Measurements from ENCODE around the gene GALNT16. TPM values are rescaled to one million over a fixed set of nuclear protein-coding genes. Genes with fewer than 3 reads are reported as not detected.
A peak's percentile ranks its signal among the peaks of the same experiment; 100 is the strongest.

The GALNT16 gene
- total RNA-seq, 4 donors from 2014 or later: 2.5 to 11.3 (median 2.8) TPM

DNA sequence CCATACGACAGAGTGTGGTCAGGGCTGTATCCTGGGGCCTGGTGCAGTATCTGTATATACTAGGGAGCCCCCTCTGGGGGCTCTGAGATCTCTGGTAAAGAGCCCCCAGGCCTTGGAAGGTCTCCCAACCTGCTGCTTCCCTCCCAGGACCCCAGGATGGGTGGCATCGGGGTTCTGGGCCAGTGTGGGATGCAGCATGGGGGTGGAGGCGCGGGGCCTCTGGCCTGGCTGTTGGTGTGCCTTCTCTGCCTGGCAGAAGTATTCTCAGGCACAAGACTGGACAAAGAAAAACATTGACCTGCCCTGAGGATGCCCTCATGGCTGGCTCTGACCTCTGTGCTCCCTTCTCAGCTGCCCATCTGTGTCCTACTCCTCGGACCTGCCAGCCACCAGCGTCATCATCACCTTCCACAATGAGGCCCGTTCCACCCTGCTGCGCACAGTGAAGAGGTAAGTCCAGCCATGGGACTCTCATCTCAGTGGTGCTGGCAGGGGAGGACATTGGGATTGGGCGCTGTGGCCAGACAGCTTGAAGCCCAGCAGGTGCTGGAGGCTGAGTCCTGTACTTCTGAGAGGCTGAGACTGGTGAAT lies 64.5 kb downstream of the GALNT16 start:
- TF ChIP-seq EP300 (IDR thresholded peaks at IDR 0.05; ENCODE audit: low read depth): no peak
- TF ChIP-seq, protein P1, sequence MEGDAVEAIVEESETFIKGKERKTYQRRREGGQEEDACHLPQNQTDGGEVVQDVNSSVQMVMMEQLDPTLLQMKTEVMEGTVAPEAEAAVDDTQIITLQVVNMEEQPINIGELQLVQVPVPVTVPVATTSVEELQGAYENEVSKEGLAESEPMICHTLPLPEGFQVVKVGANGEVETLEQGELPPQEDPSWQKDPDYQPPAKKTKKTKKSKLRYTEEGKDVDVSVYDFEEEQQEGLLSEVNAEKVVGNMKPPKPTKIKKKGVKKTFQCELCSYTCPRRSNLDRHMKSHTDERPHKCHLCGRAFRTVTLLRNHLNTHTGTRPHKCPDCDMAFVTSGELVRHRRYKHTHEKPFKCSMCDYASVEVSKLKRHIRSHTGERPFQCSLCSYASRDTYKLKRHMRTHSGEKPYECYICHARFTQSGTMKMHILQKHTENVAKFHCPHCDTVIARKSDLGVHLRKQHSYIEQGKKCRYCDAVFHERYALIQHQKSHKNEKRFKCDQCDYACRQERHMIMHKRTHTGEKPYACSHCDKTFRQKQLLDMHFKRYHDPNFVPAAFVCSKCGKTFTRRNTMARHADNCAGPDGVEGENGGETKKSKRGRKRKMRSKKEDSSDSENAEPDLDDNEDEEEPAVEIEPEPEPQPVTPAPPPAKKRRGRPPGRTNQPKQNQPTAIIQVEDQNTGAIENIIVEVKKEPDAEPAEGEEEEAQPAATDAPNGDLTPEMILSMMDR (IDR thresholded peaks at IDR 0.05): no peak
- TF ChIP-seq POLR2A (IDR thresholded peaks at IDR 0.05): no peak
- no peak for TF ChIP-seq POLR2AphosphoS5 (IDR thresholded peaks at IDR 0.05)
- Histone ChIP-seq H3K27me3 (no peaks in the 10 kb centered on the region), H3K4me1 (no peaks in the 10 kb centered on the region), H3K36me3 (no peaks in the 10 kb centered on the region), H3K27ac (no peak overlapping the region), H3K9me3 (no peaks in the 10 kb centered on the region), H3K4me3 (no peak overlapping the region)
- intact Hi-C loops (cut with DNase I; ENCODE audit: low total_unique reads) (no loop called here), in situ Hi-C loops (cut with MboI; ENCODE audit: low pct_ligation_motif_present in 1 of 4, low pct_unique_long_range_greater_than_20kb in 1 of 4, low sequenced_read_pairs in 3 of 4) (no loop called here)
- WGBS, 2 donors (ENCODE audit: low coverage in 1 of 2): 88 to 100% methylated on average over 1 to 8 of the region's 9 CpGs
- no peak for DNase-seq

DNA sequence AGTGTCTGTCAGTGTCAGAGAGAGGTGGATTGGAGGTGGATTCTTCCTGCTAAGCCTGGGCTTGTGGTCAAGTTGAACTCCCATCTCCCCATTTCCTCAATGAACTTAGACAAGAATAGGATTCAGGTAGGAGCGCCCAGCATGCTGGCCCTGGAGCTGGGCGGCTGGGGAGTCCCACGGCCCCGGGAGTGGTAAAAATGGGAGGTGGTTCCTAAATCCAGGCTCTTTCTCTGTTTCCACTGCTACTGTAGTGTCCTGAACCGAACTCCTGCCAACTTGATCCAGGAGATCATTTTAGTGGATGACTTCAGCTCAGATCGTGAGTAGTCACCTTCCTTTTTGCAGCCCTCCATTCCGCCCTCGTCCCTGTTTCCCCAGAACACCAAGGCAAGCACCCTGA lies 65.1 kb downstream of the GALNT16 start:
- TF ChIP-seq POLR2AphosphoS5 (IDR thresholded peaks at IDR 0.05) (no peak), EP300 (IDR thresholded peaks at IDR 0.05; ENCODE audit: low read depth) (no peak), POLR2A (IDR thresholded peaks at IDR 0.05) (no peak)
- TF ChIP-seq, protein P1 (IDR thresholded peaks at IDR 0.05): no peak
- in situ Hi-C loops (cut with MboI; ENCODE audit: low pct_ligation_motif_present in 1 of 4, low pct_unique_long_range_greater_than_20kb in 1 of 4, low sequenced_read_pairs in 3 of 4): no loop called here
- intact Hi-C loops (cut with DNase I; ENCODE audit: low total_unique reads): no loop called here
- 90% methylated on average over 8 of the region's 8 CpGs; no CpG with 5 or more reads in 1 of the 2 donors for WGBS, 2 donors (ENCODE audit: low coverage in 1 of 2)
- H3K36me3 ChIP-seq: no peaks in the 10 kb centered on the region
- DNase-seq: no peak
- no peaks in the 10 kb centered on the region for H3K4me1 ChIP-seq
- no peak overlapping the region for H3K27ac ChIP-seq
- no peak overlapping the region for H3K4me3 ChIP-seq
- H3K27me3 ChIP-seq: no peaks in the 10 kb centered on the region
- H3K9me3 ChIP-seq: no peaks in the 10 kb centered on the region

DNA sequence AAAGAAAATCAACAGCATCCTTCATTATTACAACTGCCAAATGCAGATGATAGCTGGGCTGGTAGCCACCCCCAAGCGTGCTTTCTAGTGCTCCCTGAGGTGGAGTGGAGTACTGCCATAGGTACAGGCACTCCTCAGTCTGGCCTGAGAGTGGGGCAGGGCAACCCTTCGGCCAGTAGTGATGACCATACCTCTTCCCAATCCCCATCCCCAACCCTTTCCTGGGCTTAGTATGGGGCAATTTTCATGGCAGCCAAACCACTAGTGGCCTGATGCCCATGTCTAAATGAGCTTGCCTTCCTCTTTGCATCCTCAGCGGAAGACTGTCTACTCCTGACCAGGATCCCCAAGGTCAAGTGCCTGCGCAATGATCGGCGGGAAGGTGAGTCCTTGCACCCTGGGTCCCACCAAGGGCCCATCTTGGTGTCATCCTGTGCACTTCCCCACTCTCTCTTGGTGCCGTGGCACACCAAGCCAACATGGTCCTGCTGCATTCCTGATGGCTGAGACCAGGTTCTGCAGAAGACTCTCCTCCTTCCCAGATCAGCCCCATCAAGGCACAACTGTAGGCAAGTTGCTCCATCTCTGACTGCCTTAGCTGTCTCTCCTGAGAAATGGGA lies 65.8 kb downstream of the GALNT16 start:
- TF ChIP-seq POLR2AphosphoS5 (IDR thresholded peaks at IDR 0.05) (no peak), POLR2A (IDR thresholded peaks at IDR 0.05) (no peak), EP300 (IDR thresholded peaks at IDR 0.05; ENCODE audit: low read depth) (no peak)
- TF ChIP-seq, protein P1 (IDR thresholded peaks at IDR 0.05): no peak
- no peaks in the 10 kb centered on the region for H3K36me3 ChIP-seq
- intact Hi-C loops (cut with DNase I; ENCODE audit: low total_unique reads): no loop called here
- 71 to 93% methylated on average over 1 to 7 of the region's 7 CpGs for WGBS, 2 donors (ENCODE audit: low coverage in 1 of 2)
- H3K27ac ChIP-seq: no peak overlapping the region
- H3K4me3 ChIP-seq: no peak overlapping the region
- H3K4me1 ChIP-seq: no peaks in the 10 kb centered on the region
- in situ Hi-C loops (cut with MboI; ENCODE audit: low pct_ligation_motif_present in 1 of 4, low pct_unique_long_range_greater_than_20kb in 1 of 4, low sequenced_read_pairs in 3 of 4): no loop called here
- H3K9me3 ChIP-seq: no peaks in the 10 kb centered on the region
- no peak for DNase-seq
- H3K27me3 ChIP-seq: no peaks in the 10 kb centered on the region

DNA sequence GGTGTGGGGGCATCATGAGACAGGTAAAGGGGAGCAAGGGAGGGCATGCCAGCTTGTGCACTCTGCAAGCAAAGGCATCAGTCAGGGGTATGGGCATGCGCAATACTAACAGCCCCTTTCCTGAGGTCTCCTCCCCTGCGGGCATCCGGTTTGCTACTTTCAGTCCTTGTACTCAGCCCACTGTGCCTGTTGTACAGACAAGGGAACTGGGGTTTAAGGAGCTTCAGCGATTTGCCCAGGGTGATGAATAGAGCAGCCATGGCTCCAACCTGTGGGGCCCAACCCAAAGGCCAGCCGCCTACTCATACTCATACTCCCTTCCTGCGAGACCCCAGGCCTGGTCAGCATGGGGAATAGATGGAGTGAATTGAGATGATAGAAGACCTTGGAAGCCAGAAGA lies 66.7 kb downstream of the GALNT16 start:
- Histone ChIP-seq H3K4me1 (no peaks in the 10 kb centered on the region), H3K27ac (no peak overlapping the region), H3K4me3 (no peak overlapping the region), H3K36me3 (no peaks in the 10 kb centered on the region), H3K9me3 (no peaks in the 10 kb centered on the region), H3K27me3 (no peaks in the 10 kb centered on the region)
- 67 to 73% methylated on average over 2 to 6 of the region's 6 CpGs for WGBS, 2 donors (ENCODE audit: low coverage in 1 of 2)
- in situ Hi-C loops (cut with MboI; ENCODE audit: low pct_ligation_motif_present in 1 of 4, low pct_unique_long_range_greater_than_20kb in 1 of 4, low sequenced_read_pairs in 3 of 4) (no loop called here), intact Hi-C loops (cut with DNase I; ENCODE audit: low total_unique reads) (no loop called here)
- peak; percentile 1 for DNase-seq
- TF ChIP-seq POLR2AphosphoS5 (IDR thresholded peaks at IDR 0.05): no peak
- TF ChIP-seq EP300 (IDR thresholded peaks at IDR 0.05; ENCODE audit: low read depth): no peak
- TF ChIP-seq, protein P1 (IDR thresholded peaks at IDR 0.05): no peak
- TF ChIP-seq POLR2A (IDR thresholded peaks at IDR 0.05): no peak

Measured in transverse colon (tissue), 4 donors.